Gastrocnemius medialis (tissue), 4 donors: ENCODE measurements around the gene SCARF2. TPM values are rescaled to one million over a fixed set of nuclear protein-coding genes. Genes with fewer than 3 reads are reported as not detected.
"Not testable (repeated sequence)": the region's sequence is repeated elsewhere in the genome, so short reads cannot be mapped to it uniquely, and the experiment has no call there.

Source experiments
- ATAC-seq, 2 donors: fragments of 150-250 bp; one replicate each; pipeline ENCODE4 v1.9.1; 2016
- DNase-seq, 2 donors: peaks; one replicate each; pipeline ENCODE4 v3.0.0-alpha.2; 2019
- H3K27ac ChIP-seq, 4 donors: fragments of 200-600 bp; sonication (generic); 1 replicate in 1 of 4; 2 replicates in 3 of 4; pipeline ENCODE4 v1.5.1; 2016 to 2018; ENCODE audit warnings: mild to moderate bottlenecking in 2 of 4, moderate library complexity in 1 of 4
- H3K27me3 ChIP-seq, 3 donors: fragments of 200-600 bp; sonication (generic) in 2 of 3; 1 replicate in 1 of 3; 2 replicates in 2 of 3; pipeline versions ENCODE4 v1.5.1 to v1.6.0; 2016 to 2019; ENCODE audit warnings: mild to moderate bottlenecking in 1 of 3, moderate library complexity in 1 of 3
- H3K36me3 ChIP-seq, 2 donors: fragments of 200-600 bp; sonication (generic) in 1 of 2; one replicate each; pipeline ENCODE4 v1.5.1; 2017 to 2018
- H3K4me1 ChIP-seq, 2 donors: fragments of 200-600 bp; sonication (generic) in 1 of 2; one replicate each; pipeline ENCODE4 v1.5.1; 2016 to 2017; ENCODE audit warnings: mild to moderate bottlenecking in 2 of 2
- H3K4me3 ChIP-seq, 4 donors: fragments of 200-600 bp; sonication (generic) in 3 of 4; 1 replicate in 1 of 4; 2 replicates in 3 of 4; pipeline ENCODE4 v1.5.1; 2016 to 2019; ENCODE audit warnings: mild to moderate bottlenecking in 2 of 4
- H3K9me3 ChIP-seq, 3 donors: fragments of 200-600 bp; sonication (generic) in 2 of 3; 1 replicate in 1 of 3; 2 replicates in 2 of 3; pipeline ENCODE4 v1.5.1; 2016 to 2019
- POLR2A ChIP-seq, 2 donors: fragments of 450-650 bp; IDR thresholded peaks; one replicate each; pipeline ENCODE4 v1.6.1; 2017; ENCODE audit warnings: antibody characterized with exemption in 2 of 2, mild to moderate bottlenecking in 2 of 2, moderate library complexity in 2 of 2
- in situ Hi-C, 4 donors: fragments of 200-750 bp; cut with MboI; loops; one replicate each; pipeline versions ENCODE4 v1.15.0 to v1.8.0; 2017; ENCODE audit warnings: low sequenced_read_pairs in 4 of 4
- intact Hi-C: fragments of 100-400 bp; cut with DNase I; formaldehyde crosslinking; loops from one replicate; pipeline ENCODE4 v1.15.1; 2023; ENCODE audit warnings: low total_unique reads
- total RNA-seq, 4 donors: library from RNA; depleted of rRNA; stranded (reverse); fragments of >200 nt; gene quantifications; one replicate each; pipeline versions ENCODE4 v1.1.0 to v1.2.3, GENCODE V29; 2016
- TF ChIP-seq, protein P1 (sequence below), 5 experiments: fragments of 450-650 bp in 3 of 5; fragments of 200-600 bp in 2 of 5; sonication (generic) in 2 of 5; IDR thresholded peaks in 4 of 5; conservative IDR thresholded peaks in 1 of 5; 1 replicate in 4 of 5; 2 replicates in 1 of 5; pipeline ENCODE4 v1.5.1; 2016 to 2019; ENCODE audit warnings: antibody characterized with exemption in 5 of 5, mild to moderate bottlenecking in 3 of 5, moderate library complexity in 3 of 5

SCARF2 gene
- total RNA-seq, 4 donors from 2014 or later = 1.8 to 4.0 (median 2.3) TPM

DNA sequence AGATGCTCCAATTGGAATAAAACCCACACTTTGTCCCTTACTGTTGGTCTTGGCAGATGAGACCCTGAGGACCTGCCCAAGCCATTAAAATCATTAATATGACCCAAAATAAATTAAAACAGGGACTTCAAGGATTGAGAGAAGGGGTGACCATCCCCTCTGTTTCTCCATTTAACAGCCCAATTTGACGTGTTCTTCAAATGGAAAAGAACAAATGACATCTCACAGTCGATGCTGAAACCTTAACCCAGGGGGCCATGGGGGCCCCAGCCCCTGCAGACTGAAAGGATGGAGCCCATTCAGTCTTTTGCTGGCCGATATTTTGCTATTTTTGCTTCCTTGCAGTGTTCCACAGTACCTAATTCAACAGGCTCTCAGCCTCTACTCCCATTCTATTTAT, 23.2 kb downstream of the SCARF2 start:
- H3K36me3 ChIP-seq = no peaks in the 10 kb centered on the region
- no peaks in the 10 kb centered on the region for H3K27me3 ChIP-seq
- in situ Hi-C loops = loop anchor here (5.0 to 25.0 kb wide), 4 partner anchors 43 to 273 kb away; no protein-coding TSS in a partner anchor
- H3K4me1 ChIP-seq = peaks cover 0 to 4% of the 10 kb centered on the region in 2 donors
- intact Hi-C loops = no loop called here
- TF ChIP-seq, protein P1, sequence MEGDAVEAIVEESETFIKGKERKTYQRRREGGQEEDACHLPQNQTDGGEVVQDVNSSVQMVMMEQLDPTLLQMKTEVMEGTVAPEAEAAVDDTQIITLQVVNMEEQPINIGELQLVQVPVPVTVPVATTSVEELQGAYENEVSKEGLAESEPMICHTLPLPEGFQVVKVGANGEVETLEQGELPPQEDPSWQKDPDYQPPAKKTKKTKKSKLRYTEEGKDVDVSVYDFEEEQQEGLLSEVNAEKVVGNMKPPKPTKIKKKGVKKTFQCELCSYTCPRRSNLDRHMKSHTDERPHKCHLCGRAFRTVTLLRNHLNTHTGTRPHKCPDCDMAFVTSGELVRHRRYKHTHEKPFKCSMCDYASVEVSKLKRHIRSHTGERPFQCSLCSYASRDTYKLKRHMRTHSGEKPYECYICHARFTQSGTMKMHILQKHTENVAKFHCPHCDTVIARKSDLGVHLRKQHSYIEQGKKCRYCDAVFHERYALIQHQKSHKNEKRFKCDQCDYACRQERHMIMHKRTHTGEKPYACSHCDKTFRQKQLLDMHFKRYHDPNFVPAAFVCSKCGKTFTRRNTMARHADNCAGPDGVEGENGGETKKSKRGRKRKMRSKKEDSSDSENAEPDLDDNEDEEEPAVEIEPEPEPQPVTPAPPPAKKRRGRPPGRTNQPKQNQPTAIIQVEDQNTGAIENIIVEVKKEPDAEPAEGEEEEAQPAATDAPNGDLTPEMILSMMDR (IDR thresholded peaks at IDR 0.05 in 4 of 5, conservative IDR thresholded peaks at IDR 0.05 in 1 of 5) = no peak
- TF ChIP-seq POLR2A (IDR thresholded peaks at IDR 0.05) = no peak
- no peak overlapping the region for H3K27ac ChIP-seq
- no peaks in the 10 kb centered on the region for H3K9me3 ChIP-seq
- DNase-seq (no peak), ATAC-seq (no peak)
- no peak overlapping the region for H3K4me3 ChIP-seq

- H3K4me1 ChIP-seq = peaks cover 0 to 4% of the 10 kb centered on the region in 2 donors
- DNase-seq (no peak), ATAC-seq (no peak)
- no peak overlapping the region for H3K4me3 ChIP-seq
- H3K27me3 ChIP-seq = no peaks in the 10 kb centered on the region
- in situ Hi-C loops (loop anchor here (5.0 to 25.0 kb wide), 4 partner anchors 43 to 273 kb away; no protein-coding TSS in a partner anchor), intact Hi-C loops (no loop called here)
- TF ChIP-seq, protein P1 (IDR thresholded peaks at IDR 0.05 in 4 of 5, conservative IDR thresholded peaks at IDR 0.05 in 1 of 5) = no peak
- no peak for TF ChIP-seq POLR2A (IDR thresholded peaks at IDR 0.05)
- no peaks in the 10 kb centered on the region for H3K9me3 ChIP-seq
- no peak overlapping the region for H3K27ac ChIP-seq
- no peaks in the 10 kb centered on the region for H3K36me3 ChIP-seq
These were observed 23.6 kb downstream of the SCARF2 start for GRCh38 chr22:20414059-20414440.

GRCh38 chr22:20413217-20414058, 24.2 kb downstream of the SCARF2 start:
- ATAC-seq = no peak
- Histone ChIP-seq H3K9me3 (no peaks in the 10 kb centered on the region), H3K4me3 (no peak overlapping the region), H3K4me1 (peaks cover 0 to 2% of the 10 kb centered on the region in 2 donors), H3K36me3 (no peaks in the 10 kb centered on the region), H3K27ac (no peak overlapping the region), H3K27me3 (no peaks in the 10 kb centered on the region)
- in situ Hi-C loops (loop anchor here (5.0 to 25.0 kb wide), 4 partner anchors 44 to 274 kb away; no protein-coding TSS in a partner anchor), intact Hi-C loops (no loop called here)
- no peak for DNase-seq
- TF ChIP-seq POLR2A (IDR thresholded peaks at IDR 0.05) = no peak

- intact Hi-C loops = no loop called here
- Histone ChIP-seq H3K27ac (no peak overlapping the region), H3K4me1 (no peaks in the 10 kb centered on the region), H3K9me3 (no peaks in the 10 kb centered on the region), H3K27me3 (no peaks in the 10 kb centered on the region), H3K36me3 (no peaks in the 10 kb centered on the region), H3K4me3 (no peak overlapping the region)
- in situ Hi-C loops = loop anchor here (5.0 to 25.0 kb wide), 4 partner anchors 45 to 275 kb away; no protein-coding TSS in a partner anchor
- DNase-seq (no peak), ATAC-seq (no peak)
- TF ChIP-seq POLR2A (IDR thresholded peaks at IDR 0.05) = no peak
- TF ChIP-seq, protein P1 (IDR thresholded peaks at IDR 0.05 in 4 of 5, conservative IDR thresholded peaks at IDR 0.05 in 1 of 5) = no peak
These were observed 25.0 kb downstream of the SCARF2 start for GRCh38 chr22:20412474-20413216.

DNA sequence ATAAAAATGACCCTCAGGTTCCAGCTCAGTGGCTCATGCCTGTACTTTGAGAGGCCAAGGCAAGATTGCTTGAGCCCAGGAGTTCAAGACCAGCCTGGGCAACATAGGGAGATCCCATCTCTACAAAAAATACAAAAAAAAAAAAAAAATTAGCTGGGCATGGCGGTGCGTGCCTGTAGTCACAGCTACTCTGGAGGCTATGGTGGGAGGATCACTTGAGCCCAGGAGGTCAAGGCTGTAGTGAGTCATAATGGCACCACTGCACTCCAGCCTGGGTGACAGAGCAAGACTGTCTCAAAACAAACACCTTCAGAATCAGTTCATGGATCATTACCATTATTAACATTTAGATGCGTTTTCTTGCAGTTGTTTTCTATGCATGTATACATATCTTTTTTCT, 28.2 kb downstream of the SCARF2 start:
- H3K4me1 ChIP-seq, H3K9me3 ChIP-seq, intact Hi-C loops, H3K4me3 ChIP-seq, ATAC-seq, H3K27ac ChIP-seq, DNase-seq, H3K27me3 ChIP-seq: not testable (repeated sequence)
- in situ Hi-C loops = loop anchor here in 2 of 4 donors (25.0 kb wide), 1 partner anchor 278 kb away; no protein-coding TSS in a partner anchor
- peaks cover 0 to 11% of the 10 kb centered on the region in 2 donors for H3K36me3 ChIP-seq
